ENCODE measurements around the gene KCNMB2.

- TF ChIP-seq, protein P1, sequence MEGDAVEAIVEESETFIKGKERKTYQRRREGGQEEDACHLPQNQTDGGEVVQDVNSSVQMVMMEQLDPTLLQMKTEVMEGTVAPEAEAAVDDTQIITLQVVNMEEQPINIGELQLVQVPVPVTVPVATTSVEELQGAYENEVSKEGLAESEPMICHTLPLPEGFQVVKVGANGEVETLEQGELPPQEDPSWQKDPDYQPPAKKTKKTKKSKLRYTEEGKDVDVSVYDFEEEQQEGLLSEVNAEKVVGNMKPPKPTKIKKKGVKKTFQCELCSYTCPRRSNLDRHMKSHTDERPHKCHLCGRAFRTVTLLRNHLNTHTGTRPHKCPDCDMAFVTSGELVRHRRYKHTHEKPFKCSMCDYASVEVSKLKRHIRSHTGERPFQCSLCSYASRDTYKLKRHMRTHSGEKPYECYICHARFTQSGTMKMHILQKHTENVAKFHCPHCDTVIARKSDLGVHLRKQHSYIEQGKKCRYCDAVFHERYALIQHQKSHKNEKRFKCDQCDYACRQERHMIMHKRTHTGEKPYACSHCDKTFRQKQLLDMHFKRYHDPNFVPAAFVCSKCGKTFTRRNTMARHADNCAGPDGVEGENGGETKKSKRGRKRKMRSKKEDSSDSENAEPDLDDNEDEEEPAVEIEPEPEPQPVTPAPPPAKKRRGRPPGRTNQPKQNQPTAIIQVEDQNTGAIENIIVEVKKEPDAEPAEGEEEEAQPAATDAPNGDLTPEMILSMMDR (optimal IDR thresholded peaks at IDR 0.05 in 1 of 3, IDR thresholded peaks at IDR 0.05 in 1 of 3, conservative IDR thresholded peaks at IDR 0.05 in 1 of 3; ENCODE audit: extremely low read depth in 1 of 3, insufficient read depth in 2 of 3, low read length in 3 of 3), result no peak
- TF ChIP-seq EZH2 (IDR thresholded peaks at IDR 0.05; ENCODE audit: low read length), result no peak
Measured at GRCh38 chr3:178880274-178880673, 344.0 kb downstream of the KCNMB2 start.

All from keratinocyte (primary cell).